ENCODE measurements around the gene CCDC82. TPM values are rescaled to one million over a fixed set of nuclear protein-coding genes. Genes with fewer than 3 reads are reported as not detected.

CCDC82 gene
- polyA plus RNA-seq, 1 of the 3 experiments (the other 2 are of a cell fraction), result 8.7 TPM

DNA sequence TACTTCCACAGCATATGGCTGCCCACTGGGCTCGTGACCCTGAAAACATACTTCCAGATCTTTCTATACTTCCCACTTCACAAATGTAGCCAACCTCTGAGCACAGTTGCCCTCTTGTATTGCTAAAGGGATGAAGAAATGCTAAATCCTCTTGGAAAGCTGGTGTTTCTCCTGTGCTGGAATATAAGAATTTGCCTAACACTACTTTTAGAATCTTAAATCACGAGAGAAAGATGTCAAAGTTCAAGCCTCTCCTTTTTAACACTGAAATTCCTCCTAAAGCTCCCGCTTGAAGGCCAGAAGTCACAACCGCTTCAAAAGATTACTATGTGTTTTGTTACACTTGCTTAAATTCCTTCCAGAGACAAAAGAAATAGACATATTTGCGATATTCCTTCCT lies 68.6 kb downstream of the CCDC82 start:
- no peaks in the 10 kb centered on the region for H3K9me2 ChIP-seq
- WGBS (ENCODE audit: low lambda C conversion rate), result 93% methylated on average over 5 of the region's 5 CpGs
- no peak overlapping the region for H3K9ac ChIP-seq
- no peaks in the 10 kb centered on the region; the same call in 1 of the 2 replicates for H4K20me1 ChIP-seq (ENCODE audit: insufficient read depth)
- no peak for TF ChIP-seq TAF1 (IDR thresholded peaks at IDR 0.05; ENCODE audit: borderline replicate concordance, low read depth, low read length)
- TF ChIP-seq FOXJ3 (CRISPR knock-in tag; IDR thresholded peaks at IDR 0.05), result no peak
- TF ChIP-seq SIN3A (IDR thresholded peaks at IDR 0.05; ENCODE audit: borderline replicate concordance, low read depth, low read length), result no peak
- TF ChIP-seq GATA2 (CRISPR knock-in tag; IDR thresholded peaks at IDR 0.05), result no peak
- no peak for TF ChIP-seq RAD21 (IDR thresholded peaks at IDR 0.05; ENCODE audit: low read length)
- TF ChIP-seq, protein P1, sequence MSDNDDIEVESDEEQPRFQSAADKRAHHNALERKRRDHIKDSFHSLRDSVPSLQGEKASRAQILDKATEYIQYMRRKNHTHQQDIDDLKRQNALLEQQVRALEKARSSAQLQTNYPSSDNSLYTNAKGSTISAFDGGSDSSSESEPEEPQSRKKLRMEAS (IDR thresholded peaks at IDR 0.05; ENCODE audit: low read depth), result no peak
- TF ChIP-seq SMC3 (IDR thresholded peaks at IDR 0.05; ENCODE audit: low read depth, low read length), result no peak
- TF ChIP-seq MEF2A (IDR thresholded peaks at IDR 0.05; ENCODE audit: borderline replicate concordance, low read depth), result no peak
- TF ChIP-seq, protein P2, sequence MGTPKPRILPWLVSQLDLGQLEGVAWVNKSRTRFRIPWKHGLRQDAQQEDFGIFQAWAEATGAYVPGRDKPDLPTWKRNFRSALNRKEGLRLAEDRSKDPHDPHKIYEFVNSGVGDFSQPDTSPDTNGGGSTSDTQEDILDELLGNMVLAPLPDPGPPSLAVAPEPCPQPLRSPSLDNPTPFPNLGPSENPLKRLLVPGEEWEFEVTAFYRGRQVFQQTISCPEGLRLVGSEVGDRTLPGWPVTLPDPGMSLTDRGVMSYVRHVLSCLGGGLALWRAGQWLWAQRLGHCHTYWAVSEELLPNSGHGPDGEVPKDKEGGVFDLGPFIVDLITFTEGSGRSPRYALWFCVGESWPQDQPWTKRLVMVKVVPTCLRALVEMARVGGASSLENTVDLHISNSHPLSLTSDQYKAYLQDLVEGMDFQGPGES (IDR thresholded peaks at IDR 0.05; ENCODE audit: low read depth, low read length), result no peak
- TF ChIP-seq RCOR1 (IDR thresholded peaks at IDR 0.05; ENCODE audit: low read length), result no peak
- no peak for TF ChIP-seq EP300 (IDR thresholded peaks at IDR 0.05; ENCODE audit: borderline replicate concordance in 1 of 2, low read depth in 1 of 2, low read length in 1 of 2)
- TF ChIP-seq TCF12 (IDR thresholded peaks at IDR 0.05), result no peak
- no peak for TF ChIP-seq NFIC (IDR thresholded peaks at IDR 0.05; ENCODE audit: borderline replicate concordance)
- TF ChIP-seq MXI1 (IDR thresholded peaks at IDR 0.05; ENCODE audit: low read depth, low read length), result no peak
- H3K79me2 ChIP-seq (ENCODE audit: insufficient read depth), result peaks cover 100% of the 10 kb centered on the region
- H3K27ac ChIP-seq (ENCODE audit: low read depth in 2 of 2, low read length in 1 of 2), result peak overlapping the region in 1 of 2 experiments; percentile 34; a peak in 2 of 4 replicates
- no peaks in the 10 kb centered on the region for H3K27me3 ChIP-seq (ENCODE audit: insufficient read depth)
- H3K36me3 ChIP-seq (replicated peaks in 1 of 2; ENCODE audit: control insufficient read depth in 1 of 2, insufficient read depth in 2 of 2, low read length in 1 of 2), result peaks cover 5 to 19% of the 10 kb centered on the region in 2 experiments
- DNase-seq, result no peak
- H3K4me2 ChIP-seq, result no peak overlapping the region
- peaks cover 19% of the 10 kb centered on the region for H3F3A ChIP-seq (replicated peaks; ENCODE audit: insufficient read depth)
- no peaks in the 10 kb centered on the region for H3K9me3 ChIP-seq
- CTCF ChIA-PET, result interaction anchor here (1.6 kb wide), 1 partner anchor 22 kb away, joined by 7 read pairs; the partner anchor contains the start of gene MAML2
- no peak overlapping the region for H2AFZ ChIP-seq (ENCODE audit: low read depth)
- POLR2A ChIA-PET, result no interaction called here
- H3K4me3 ChIP-seq (ENCODE audit: low read depth in 2 of 2, low read length in 1 of 2), result no peak overlapping the region
- peaks cover 15 to 47% of the 10 kb centered on the region in 2 experiments; a peak in 3 of 4 replicates for H3K4me1 ChIP-seq (ENCODE audit: control insufficient read depth in 1 of 2, insufficient read depth in 2 of 2, low read depth in 1 of 2, low read length in 1 of 2)

DNA sequence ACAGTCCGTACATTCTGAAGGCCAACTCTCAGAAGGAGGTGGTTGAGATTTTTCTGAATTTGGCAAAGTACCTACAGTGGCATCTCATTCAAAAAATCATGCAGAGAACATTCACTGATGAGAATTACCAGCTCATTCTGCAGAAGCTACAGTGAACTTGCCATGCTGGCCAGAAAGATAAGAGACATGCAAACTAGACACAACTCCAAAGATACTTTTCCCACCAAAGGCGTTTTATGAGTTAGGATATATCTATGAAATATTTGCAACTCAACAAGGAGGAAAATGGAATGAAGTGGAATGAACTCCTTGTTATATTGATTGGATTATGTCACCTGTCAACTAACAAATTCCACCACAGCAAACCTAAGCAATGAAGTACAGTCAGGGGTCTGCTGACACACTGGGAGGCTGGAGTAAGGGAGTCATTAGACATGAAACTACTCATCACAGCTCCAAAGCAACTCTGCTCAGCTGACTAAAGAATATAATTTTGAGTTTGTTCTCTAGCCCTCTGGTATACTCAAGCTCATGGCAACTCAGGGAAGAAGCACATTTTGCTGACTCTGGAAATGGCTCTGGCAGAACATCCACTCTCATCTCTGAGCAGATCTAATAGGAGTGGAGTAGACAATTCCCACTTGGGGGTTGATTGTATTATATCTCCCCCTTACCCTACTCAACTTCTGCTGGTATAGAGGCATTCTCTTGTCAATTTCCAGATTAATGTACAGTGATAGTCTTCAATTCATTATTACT lies 69.6 kb downstream of the CCDC82 start:
- Histone ChIP-seq H3F3A (replicated peaks; ENCODE audit: insufficient read depth) (peaks cover 13% of the 10 kb centered on the region), H3K27ac (ENCODE audit: low read depth in 2 of 2, low read length in 1 of 2) (peak overlapping the region in 1 of 2 experiments; percentile 34; a peak in 2 of 4 replicates), H3K4me3 (ENCODE audit: low read depth in 2 of 2, low read length in 1 of 2) (no peak overlapping the region), H3K27me3 (ENCODE audit: insufficient read depth) (no peaks in the 10 kb centered on the region), H4K20me1 (ENCODE audit: insufficient read depth) (no peaks in the 10 kb centered on the region; the same call in 1 of the 2 replicates), H3K9ac (no peak overlapping the region), H2AFZ (ENCODE audit: low read depth) (no peak overlapping the region), H3K4me1 (ENCODE audit: control insufficient read depth in 1 of 2, insufficient read depth in 2 of 2, low read depth in 1 of 2, low read length in 1 of 2) (peaks cover 15 to 46% of the 10 kb centered on the region in 2 experiments; a peak in 3 of 4 replicates), H3K36me3 (replicated peaks in 1 of 2; ENCODE audit: control insufficient read depth in 1 of 2, insufficient read depth in 2 of 2, low read length in 1 of 2) (peaks cover 5 to 17% of the 10 kb centered on the region in 2 experiments), H3K9me2 (no peaks in the 10 kb centered on the region), H3K79me2 (ENCODE audit: insufficient read depth) (peaks cover 99% of the 10 kb centered on the region), H3K4me2 (no peak overlapping the region), H3K9me3 (no peaks in the 10 kb centered on the region)
- no peak for DNase-seq
- TF ChIP-seq POLR2AphosphoS5 (IDR thresholded peaks at IDR 0.05; ENCODE audit: low read depth, low read length), result no peak
- TF ChIP-seq GATA2 (CRISPR knock-in tag; IDR thresholded peaks at IDR 0.05), result no peak
- TF ChIP-seq RXRA (IDR thresholded peaks at IDR 0.05; ENCODE audit: borderline replicate concordance, low read depth), result no peak
- no peak for TF ChIP-seq RCOR1 (IDR thresholded peaks at IDR 0.05; ENCODE audit: low read length)
- TF ChIP-seq, protein P3, sequence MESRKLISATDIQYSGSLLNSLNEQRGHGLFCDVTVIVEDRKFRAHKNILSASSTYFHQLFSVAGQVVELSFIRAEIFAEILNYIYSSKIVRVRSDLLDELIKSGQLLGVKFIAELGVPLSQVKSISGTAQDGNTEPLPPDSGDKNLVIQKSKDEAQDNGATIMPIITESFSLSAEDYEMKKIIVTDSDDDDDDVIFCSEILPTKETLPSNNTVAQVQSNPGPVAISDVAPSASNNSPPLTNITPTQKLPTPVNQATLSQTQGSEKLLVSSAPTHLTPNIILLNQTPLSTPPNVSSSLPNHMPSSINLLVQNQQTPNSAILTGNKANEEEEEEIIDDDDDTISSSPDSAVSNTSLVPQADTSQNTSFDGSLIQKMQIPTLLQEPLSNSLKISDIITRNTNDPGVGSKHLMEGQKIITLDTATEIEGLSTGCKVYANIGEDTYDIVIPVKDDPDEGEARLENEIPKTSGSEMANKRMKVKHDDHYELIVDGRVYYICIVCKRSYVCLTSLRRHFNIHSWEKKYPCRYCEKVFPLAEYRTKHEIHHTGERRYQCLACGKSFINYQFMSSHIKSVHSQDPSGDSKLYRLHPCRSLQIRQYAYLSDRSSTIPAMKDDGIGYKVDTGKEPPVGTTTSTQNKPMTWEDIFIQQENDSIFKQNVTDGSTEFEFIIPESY (IDR thresholded peaks at IDR 0.05; ENCODE audit: borderline replicate concordance, low read depth), result no peak
- TF ChIP-seq CTCF (IDR thresholded peaks at IDR 0.05), result no peak
- ChIA-PET POLR2A (no interaction called here), CTCF (interaction anchor here (1.9 kb wide), 1 partner anchor 23 kb away, joined by 6 read pairs; the partner anchor contains the start of gene MAML2)
- 85% methylated on average over 2 of the region's 2 CpGs for WGBS (ENCODE audit: low lambda C conversion rate)
